HS-27A (cell line): ENCODE data around the gene PDX1.
"Not testable (repeated sequence)": the region's sequence is repeated elsewhere in the genome, so short reads cannot be mapped to it uniquely, and the experiment has no call there.

ENCODE experiments used
- DNase-seq: peaks from one replicate; pipeline ENCODE4 v3.0.0-alpha.2; 2012; ENCODE audit warnings: low read depth, missing footprints

Gene PDX1

GRCh38 chr13:27956576-27957300 is 36.9 kb downstream of the PDX1 start:
- no peak for DNase-seq

GRCh38 chr13:27959976-27960361 is 40.2 kb downstream of the PDX1 start:
- DNase-seq: no peak

DNA sequence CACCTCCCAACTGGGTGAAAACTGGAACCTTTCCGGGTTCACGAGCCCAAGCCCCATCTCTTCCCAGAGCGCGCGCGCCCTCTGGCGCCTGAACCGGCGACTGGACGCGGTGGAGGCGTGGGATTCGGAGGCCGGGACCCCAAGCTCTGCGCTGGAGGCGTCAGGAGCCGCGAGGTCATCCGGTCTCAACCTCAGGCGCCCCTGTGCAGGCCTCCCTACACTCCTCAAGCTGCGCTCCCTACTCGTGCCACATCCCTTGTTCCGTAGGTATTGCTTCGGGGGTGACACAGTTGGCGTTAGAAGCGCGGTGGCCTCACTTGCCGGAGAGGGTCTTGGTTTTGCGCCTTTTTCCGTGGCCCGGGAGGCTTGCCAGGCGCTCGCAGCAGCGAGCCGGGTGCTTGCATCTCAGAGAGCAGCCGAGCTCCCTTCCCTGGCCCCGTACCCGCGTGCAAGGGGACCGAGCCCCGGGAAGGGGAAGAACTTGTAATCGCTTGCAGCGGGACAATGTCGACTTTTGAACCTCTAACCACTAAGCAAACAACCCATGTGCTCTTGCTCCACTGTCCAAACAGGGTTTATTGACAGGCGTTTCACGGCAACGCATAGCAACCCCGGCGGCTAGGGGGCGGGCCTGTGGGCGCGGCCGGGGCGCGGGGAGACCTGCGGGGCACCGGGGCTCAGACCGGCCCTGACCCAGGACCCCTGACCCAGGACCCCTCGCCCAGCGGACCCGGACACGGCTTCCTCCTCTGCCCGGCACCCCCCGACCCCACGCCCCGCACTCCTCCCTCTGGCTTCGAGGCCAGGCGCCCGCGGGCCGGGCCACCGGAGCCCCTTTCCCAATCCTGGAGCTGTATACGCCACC is 40.8 kb downstream of the PDX1 start:
- DNase-seq: no peak

- DNase-seq: no peak
These were observed 41.7 kb downstream of the PDX1 start for GRCh38 chr13:27961227-27962085.

- no peak for DNase-seq
These were observed 42.5 kb downstream of the PDX1 start for GRCh38 chr13:27962128-27962841.

- DNase-seq: no peak
These were observed 43.2 kb downstream of the PDX1 start for GRCh38 chr13:27962982-27963381.

- DNase-seq: no peak
These were observed 43.7 kb downstream of the PDX1 start for GRCh38 chr13:27963491-27963890.

- DNase-seq: not testable (repeated sequence)
These were observed 44.4 kb downstream of the PDX1 start for GRCh38 chr13:27964206-27964605.

- DNase-seq: no peak
These were observed 45.0 kb downstream of the PDX1 start for GRCh38 chr13:27964741-27965323.

DNA sequence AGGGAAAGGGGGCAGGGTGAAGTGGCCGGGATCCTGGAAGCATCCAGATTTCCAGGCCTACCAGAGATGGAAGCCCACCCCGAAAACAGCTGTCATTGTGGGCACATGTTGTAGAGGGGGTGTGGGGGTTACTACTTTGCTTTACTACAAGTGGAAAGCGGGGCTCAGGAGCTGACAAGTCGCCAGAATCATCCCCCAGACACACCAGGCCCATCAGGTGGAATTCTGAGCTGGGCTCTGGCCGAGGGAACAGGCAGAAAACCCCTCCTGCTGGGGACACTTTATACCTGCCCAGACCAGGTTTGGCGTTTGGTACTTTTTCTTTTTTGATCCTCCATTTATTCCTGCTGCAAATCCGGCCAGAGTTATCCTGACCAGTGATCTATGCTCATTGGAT is 45.5 kb downstream of the PDX1 start:
- no peak for DNase-seq

GRCh38 chr13:27965740-27966640 is 46.2 kb downstream of the PDX1 start:
- no peak for DNase-seq

- DNase-seq: no peak
These were observed 46.9 kb downstream of the PDX1 start for GRCh38 chr13:27966641-27967202.

DNA sequence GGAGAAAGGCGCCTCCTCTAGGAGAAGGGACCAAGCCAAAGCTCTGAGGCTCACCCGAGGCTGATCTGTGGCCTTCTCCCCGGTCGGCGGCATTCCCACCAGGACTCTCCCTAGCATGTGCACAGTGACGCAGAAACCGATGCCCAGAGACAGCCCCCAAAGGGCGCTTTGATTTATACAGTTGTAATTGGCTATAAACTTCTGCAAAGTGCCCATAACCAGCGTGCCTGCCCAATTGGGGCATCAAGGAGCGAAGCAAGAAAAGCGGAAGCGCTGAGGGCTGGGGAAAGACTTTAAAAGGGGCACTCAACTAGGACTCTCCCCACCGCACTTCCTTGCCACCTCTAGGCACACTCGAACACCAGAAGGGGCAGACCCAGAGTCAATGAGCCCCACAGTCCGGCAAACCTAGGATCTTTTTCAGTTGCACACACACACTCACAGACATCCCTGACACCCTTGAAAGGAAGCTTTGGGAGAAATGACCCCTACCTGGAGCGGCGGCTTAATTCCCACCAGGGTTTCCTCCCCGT is 47.5 kb downstream of the PDX1 start:
- no peak for DNase-seq

- no peak for DNase-seq
These were observed 48.0 kb downstream of the PDX1 start for GRCh38 chr13:27967736-27968315.

DNA sequence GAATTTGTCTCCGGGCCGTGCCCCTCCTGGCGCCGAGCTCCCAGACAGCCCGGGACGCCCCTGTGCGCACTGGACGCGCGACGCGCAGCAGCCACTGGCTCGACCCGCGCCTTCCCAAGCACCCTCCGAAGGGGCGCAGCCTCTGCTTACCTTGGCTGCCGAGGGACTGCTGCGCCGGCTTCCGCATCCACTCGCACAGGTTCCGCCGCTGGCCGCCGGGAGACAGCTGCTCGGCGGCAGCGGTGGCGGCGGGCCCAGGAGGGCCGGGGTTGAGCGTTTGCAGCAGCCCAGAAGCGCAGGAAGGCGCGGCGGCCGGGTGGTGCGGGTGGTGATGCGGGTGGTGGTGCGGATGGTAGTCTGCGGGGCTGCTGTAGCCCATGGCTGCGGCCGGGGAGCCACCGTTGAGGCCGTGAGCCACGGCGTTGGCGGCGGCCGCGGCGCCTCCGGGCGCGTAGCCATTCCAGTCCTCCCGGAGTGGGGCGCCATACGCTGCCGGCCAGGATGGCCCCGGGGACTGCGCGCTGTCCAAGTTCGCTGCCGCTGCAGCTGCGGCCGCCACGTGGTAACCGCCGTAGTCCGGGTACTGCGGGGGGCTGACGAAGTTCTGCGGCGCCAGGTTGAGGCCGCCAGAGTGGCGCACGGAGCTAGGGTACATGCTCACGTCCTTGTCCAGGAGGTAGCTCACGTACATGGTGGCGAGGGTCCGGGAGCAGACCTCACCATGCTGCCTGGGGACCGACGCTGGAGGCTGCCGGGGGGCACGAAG is 48.7 kb downstream of the PDX1 start:
- no peak for DNase-seq

DNA sequence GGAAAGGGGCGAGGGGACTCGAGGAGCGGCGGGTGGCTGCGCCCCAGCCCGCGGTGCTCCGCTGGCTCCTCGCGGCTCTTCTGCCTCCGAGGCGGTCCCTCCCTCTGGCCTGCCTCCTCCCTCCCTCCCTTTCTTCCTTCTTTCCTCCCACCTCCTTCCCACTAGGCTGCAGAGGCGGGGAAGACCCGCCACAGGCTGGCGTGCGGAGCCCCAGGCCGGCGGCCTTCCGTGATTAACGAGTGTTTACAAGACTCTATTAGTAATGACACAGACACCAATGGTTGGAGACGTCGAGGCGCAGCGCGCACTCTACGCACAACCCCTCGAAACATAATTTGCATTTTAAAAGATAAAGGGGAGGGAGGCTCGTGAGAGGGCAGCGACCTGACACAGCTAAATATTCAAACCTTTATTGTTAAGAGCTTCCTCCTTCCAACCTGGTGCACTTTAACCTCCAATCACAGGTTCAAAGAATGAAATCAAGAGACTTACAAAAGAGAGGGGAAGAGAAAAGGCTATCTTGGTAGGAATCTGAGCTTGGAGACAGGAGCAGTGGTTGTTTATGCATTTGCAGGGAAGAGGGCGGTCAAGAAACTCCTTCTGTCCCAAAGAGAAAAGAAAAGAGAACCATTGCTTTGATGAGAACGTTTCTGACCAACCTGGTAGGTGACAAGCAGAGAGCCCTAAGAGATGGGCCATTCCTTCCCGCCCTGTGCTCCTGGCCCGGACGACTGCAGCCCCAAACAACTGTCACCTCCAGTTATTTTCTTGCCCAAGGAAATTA is 49.5 kb downstream of the PDX1 start, which contains the start of gene CDX2:
TSS of gene CDX2 (minus strand) at position 234 of the 784 bp plus-strand sequence. CDS start 309 bp downstream, outside the sequence.
- no peak for DNase-seq

GRCh38 chr13:27969866-27970229 is 50.0 kb downstream of the PDX1 start:
- DNase-seq: no peak
